Activated CD8-positive, alpha-beta memory T cell treated with anti-CD3 and anti-CD28 coated beads for 48 hours (primary cell): Measurements from ENCODE around the gene C17orf107.

Experiments used
- DNase-seq, 3 experiments: peaks; one replicate each; pipeline ENCODE4 v3.0.0-alpha.2; 2020; ENCODE audit warnings: low read depth in 2 of 3, low spot score in 2 of 3

C17orf107 gene

DNA sequence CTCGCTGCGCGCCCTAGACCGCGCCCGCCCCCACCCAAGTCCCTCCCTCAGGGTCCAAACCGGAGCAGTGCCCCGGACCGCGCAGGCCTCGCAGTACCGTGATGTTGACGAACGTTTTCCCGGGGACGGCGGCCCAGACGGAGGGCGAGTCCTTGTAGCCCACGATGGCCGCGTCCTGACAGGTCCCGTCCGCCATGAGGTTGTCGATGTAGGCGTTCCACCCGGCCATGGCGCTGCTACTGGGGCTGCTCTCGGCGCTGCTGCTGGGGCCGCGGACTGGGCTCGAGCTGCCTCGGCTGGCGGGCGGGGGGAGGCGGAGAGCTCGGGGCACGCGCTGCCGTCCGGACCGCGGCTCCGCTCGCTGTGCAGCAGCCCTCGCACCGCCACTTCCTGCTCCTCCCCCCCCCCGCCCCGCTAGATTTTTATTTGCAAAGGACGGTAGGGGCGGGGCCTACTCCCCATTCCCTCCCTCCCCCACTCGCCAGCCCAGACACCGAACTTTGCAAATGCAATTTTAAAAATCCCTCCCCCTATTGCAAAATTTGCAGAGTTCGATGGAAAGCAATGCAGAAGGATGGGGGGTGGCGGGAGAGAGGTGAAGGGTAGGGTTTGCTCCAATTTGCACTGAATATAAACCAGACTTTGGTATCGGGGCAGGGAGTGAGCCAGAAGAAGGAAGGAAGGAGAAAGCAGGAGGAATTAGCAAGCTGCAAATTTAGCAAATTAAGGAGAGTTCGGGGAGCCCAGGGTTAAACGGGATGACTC lies 49.0 kb downstream of the C17orf107 start, which contains the start of gene PFN1:
TSS of gene PFN1 (minus strand) at position 365 of the 765 bp plus-strand sequence. CDS start at position 229, 136 bp downstream.
- DNase-seq = peak; percentile 64 to 81 (median 69)

DNA sequence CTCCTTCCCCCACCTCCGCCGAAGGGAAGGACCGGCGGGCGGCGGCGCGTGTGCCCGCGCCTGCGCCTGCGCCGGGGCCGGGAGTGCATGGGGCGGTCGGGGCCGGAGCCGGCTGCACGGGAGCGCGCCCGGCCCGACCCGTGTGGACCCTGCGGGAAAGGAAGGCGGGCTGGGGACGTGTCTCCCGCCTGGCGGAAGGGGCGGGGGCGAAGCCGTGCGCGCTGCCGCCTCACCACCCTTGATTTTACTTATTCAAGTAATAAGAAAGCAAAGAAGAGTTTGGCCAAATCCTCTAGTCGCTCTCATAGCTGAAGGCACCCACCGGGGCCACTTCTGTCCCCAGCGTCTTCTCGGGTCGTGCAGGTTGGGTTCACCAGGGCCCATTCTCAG lies 49.6 kb downstream of the C17orf107 start:
- DNase-seq = peak in 2 of 3 experiments; percentile 57 to 68

DNA sequence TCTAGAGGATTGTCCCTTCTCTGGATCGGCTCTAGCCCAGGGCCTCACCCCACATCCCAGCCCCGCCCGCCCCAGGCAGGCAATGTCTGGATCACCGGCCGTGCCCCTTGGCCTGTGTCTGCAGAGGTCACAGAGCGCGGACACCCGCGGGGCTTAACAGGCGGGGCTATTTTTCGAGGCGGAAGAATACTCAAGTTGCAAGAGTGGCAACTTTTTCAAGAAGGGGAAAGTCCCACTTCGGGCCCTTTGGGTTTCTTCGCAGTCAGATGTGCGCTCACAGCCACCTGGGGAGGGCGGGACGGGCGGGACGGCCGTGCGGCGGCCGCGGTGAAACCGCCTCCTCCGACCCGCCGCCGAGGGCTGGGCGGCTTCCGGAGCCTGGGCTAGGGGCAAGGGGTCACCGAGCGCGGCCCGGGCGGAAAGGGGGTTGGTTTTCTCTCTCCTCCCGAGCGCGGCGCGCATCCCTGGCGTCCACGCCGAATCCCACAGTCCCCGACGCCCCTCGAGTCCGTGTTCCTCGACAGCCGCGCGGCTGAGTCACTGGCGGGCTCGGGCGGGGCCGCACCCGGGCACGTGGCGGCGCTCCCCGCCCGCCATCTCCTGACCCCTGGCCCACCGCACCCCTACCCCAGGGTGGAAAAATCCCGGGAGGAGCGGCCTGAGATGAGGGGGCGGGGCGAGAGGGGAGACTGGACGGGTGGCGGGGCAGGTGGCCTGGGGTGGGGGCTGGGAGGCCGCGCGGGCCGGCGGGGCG lies 50.2 kb downstream of the C17orf107 start:
- peak; percentile 57 to 71 (median 69) for DNase-seq

DNA sequence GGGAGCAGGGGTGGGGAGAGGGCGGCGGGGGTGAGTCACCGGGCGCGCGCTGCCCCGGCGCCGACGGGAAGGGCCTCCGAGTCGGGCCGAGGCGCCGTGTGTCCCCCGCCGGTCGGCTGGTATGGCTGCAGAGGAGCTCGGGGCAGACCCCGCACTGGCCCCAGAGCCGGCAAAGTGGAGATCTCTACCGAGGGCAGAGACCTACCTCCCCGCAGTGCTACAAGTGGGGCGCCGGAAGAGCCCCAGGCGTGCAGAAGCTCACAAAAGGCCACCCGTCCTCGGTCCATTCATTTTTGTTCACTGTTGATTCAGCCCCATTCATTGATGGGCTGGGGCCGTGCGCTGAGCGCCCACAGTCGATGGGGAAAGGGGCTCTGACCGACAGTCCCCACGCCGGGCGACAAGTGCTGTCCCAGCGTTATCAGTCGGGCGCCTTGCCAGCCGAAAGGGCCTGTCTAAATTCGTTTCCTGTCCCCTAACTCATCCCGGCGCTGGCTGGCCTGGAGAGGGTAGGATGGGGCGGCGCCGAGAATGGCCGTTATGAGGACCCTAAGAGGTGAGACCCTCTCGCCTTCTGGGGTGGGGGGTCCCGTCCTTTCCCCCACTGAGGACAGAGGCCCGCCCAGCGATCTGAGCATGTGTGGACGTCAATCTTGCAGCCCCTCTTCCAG lies 50.9 kb downstream of the C17orf107 start:
- no peak for DNase-seq

DNA sequence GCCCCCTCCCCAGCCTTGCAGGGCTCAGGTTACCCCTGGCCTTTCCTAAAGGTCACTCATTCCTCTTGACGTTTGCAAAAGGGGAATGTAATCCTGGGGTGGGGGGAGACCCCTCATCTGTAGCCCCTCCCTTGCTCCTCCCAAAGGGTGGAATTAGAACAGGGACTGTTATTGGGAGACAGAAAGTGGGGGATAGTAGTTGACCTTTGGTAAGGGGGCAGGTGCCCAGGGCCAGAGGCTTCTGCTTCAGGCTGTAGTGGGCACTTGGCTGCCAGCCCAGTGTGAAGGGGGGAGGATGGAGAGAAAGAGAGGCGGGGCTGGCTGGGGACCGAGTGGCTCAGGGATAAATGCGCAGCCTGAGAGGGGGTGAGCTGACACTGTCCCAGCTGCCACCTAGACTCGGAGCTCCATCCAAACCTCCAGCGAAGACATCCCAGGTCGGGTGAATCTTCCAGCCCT lies 51.4 kb downstream of the C17orf107 start, which contains the start of gene ENO3:
TSS of gene ENO3 (plus strand) at position 374 of the 459 bp plus-strand sequence. CDS start 711 bp downstream, outside the sequence.
- DNase-seq = no peak

DNA sequence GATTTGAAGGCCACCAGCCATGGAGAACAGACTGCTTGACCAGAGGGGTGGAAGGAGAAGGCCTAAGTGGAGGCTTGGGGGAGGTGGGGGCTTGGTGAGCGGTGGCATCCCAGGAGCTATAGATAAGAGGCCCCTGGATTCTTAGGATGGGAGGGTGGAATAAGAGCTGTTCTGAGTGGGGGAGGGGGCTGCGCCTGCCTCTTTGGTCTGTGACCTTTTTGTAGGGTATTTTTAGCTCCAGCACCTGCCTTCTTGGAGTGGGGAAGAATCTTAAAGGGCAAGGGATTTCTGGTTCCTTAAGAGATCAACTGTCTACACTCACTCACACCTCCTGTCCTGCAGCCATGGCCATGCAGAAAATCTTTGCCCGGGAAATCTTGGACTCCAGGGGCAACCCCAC lies 52.1 kb downstream of the C17orf107 start:
- DNase-seq = no peak
